DMS114 treated with DMSO at 0.1 percent for 48 hours (cell line): Measurements from ENCODE around the gene DAD1.
A peak's percentile ranks its signal among the peaks of the same experiment; 100 is the strongest.
"Not testable (repeated sequence)": the region's sequence is repeated elsewhere in the genome, so short reads cannot be mapped to it uniquely, and the experiment has no call there.

Experiments
- DNase-seq: peaks from one replicate; lab custom pipeline; 2025; ENCODE audit not compliant: unreplicated experiment; lab: John Stamatoyannopoulos, UW

Gene DAD1

GRCh38 chr14:22599349-22599748, 10.3 kb upstream of the DAD1 start:
- no peak for DNase-seq

- DNase-seq: no peak
Measured at GRCh38 chr14:22598896-22599244, 9.8 kb upstream of the DAD1 start.

GRCh38 chr14:22598099-22598895, 9.3 kb upstream of the DAD1 start, which contains the start of gene ABHD4:
ABHD4 (plus strand) TSS chr14:22598300; CDS start chr14:22598307, 7 bp downstream.
- no peak for DNase-seq

GRCh38 chr14:22597771-22598098, 8.7 kb upstream of the DAD1 start:
- DNase-seq: no peak

GRCh38 chr14:22597265-22597664, 8.2 kb upstream of the DAD1 start:
- DNase-seq: no peak

- DNase-seq: no peak
Measured at GRCh38 chr14:22596354-22596879, 7.4 kb upstream of the DAD1 start.

- no peak for DNase-seq
Measured at GRCh38 chr14:22594156-22594716, 5.2 kb upstream of the DAD1 start.

GRCh38 chr14:22593601-22594000, 4.6 kb upstream of the DAD1 start:
- no peak for DNase-seq

- no peak for DNase-seq
Measured at GRCh38 chr14:22593189-22593588, 4.2 kb upstream of the DAD1 start.

GRCh38 chr14:22588526-22589095, 413 bp downstream of the DAD1 start:
- DNase-seq: no peak

GRCh38 chr14:22587677-22588422, 1.2 kb downstream of the DAD1 start:
- not testable (repeated sequence) for DNase-seq

- no peak for DNase-seq
Measured at GRCh38 chr14:22587247-22587646, 1.8 kb downstream of the DAD1 start.

GRCh38 chr14:22583994-22584393, 5.0 kb downstream of the DAD1 start:
- DNase-seq: no peak

GRCh38 chr14:22580625-22581024, 8.4 kb downstream of the DAD1 start:
- DNase-seq: no peak

- DNase-seq: no peak
Measured at GRCh38 chr14:22579881-22580280, 9.1 kb downstream of the DAD1 start.

GRCh38 chr14:22579236-22579635, 9.8 kb downstream of the DAD1 start:
- DNase-seq: no peak

- no peak for DNase-seq
Measured at GRCh38 chr14:22577334-22577908, 11.6 kb downstream of the DAD1 start.

- DNase-seq: no peak
Measured at GRCh38 chr14:22573804-22574203, 15.2 kb downstream of the DAD1 start.

- no peak for DNase-seq
Measured at GRCh38 chr14:22572562-22573058, 16.4 kb downstream of the DAD1 start.

GRCh38 chr14:22570132-22570949, 18.7 kb downstream of the DAD1 start:
- DNase-seq: peak; percentile 55
